Effector CD4-positive, alpha-beta T cell (primary cell): ENCODE data around the gene LPP.
A peak's percentile ranks its signal among the peaks of the same experiment; 100 is the strongest.

Source experiments
- DNase-seq: peaks from one replicate; pipeline ENCODE4 v3.0.0-alpha.2; 2020

The LPP gene

GRCh38 chr3:188305220-188305619, 151.3 kb downstream of the LPP start:
- DNase-seq = no peak

DNA sequence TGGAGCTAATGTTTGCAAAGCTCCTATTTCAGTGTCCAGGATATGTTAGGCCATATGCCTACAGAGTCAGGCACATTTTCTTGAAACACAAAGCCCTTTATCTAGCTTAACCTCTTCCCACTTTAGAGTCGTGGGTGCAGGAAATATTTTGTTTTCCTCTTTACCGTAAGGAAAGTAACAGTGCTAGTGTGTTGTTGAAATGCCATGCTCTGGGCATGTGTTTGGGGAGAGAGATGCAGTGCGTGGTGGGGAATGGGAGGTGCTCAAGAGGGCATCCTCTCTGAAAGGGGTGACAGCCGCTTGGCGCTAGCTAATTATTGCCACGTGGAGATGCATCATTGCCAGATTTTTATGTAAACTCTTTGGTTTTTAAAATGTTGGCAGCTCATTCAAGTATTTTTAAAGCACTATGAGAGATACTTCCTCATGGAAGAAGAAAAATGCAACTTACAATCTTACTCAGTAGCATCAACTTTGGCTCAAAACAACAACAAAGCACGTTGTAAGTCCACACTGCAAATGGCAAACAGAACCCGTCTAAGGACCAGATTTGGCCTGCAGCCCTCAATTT, 152.6 kb downstream of the LPP start:
- DNase-seq = no peak

GRCh38 chr3:188309437-188310269, 155.7 kb downstream of the LPP start:
- DNase-seq = no peak

DNA sequence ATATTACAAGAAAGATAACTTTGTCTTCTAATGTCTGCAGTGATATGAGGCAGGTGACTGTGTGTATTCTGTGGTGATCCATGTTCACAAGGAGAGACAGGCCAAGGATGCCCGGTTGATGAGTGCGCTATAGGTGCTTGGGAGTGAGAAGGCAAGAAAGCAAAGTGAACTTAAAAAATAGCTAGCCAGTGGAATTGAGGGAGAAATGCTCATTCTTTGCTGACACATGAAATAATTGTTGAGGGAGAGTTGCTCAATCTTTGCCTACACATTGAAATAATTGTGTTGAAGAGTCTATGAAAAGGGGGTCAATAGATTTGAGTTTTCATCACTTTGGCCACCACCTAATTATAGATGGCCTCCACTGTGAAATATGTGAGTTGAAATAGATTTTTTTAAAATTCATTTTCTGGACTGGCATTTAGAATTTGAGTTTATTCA, 156.3 kb downstream of the LPP start:
- no peak for DNase-seq

- no peak for DNase-seq
These were observed 161.6 kb downstream of the LPP start for GRCh38 chr3:188315553-188315952.

DNA sequence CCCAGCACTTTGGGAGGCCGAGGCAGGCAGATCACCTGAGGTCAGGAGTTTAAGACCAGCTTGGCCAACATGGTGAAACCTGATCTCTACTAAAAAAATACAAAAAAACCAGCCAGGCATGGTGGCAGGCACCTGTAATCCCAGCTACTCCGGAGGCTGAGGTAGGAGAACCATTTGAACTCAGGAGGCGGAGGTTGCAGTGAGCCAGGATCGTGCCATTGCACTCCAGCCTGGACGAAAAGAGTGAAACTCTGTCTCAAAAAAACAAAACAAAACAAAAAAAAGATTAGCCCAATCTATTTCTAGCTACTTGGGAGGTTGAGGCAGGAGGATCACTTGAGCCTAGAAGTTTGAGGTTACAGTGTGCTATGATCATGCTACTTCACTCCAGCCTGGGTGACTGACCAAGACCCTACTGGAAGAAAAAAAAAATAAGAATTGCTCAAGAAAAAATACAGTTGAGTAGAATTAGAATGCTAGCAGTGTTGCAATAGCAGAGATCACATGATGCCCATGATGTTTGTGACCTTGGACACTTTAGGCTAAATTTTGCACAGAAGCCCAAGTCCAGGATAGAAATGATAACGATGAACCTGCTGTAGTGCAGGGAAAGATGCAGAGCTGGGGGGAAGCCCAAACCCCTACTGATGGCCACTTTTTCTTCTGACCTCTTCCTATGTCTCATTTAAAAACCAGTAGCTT, 162.2 kb downstream of the LPP start:
- DNase-seq = no peak

GRCh38 chr3:188316723-188317070, 162.7 kb downstream of the LPP start:
- DNase-seq = no peak

DNA sequence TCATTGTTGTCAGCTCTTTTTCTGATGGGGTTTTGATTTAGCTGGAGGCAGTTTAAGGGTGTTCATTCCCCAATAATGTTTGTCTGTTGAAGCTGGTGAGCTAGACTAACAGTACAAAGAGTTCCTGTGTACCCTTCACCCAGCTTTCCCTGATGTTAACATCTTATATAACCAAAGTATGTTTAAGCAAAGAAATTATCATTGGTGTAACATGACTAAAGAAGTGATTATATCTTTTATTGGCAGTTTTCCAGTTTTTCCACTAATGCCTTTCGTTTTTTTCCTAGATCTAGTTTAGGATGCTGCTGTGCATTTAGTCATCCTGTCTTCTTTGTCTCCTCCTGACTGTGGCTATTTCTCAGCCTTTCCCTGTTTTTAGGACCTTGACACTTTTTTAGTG, 165.6 kb downstream of the LPP start:
- DNase-seq = no peak

DNA sequence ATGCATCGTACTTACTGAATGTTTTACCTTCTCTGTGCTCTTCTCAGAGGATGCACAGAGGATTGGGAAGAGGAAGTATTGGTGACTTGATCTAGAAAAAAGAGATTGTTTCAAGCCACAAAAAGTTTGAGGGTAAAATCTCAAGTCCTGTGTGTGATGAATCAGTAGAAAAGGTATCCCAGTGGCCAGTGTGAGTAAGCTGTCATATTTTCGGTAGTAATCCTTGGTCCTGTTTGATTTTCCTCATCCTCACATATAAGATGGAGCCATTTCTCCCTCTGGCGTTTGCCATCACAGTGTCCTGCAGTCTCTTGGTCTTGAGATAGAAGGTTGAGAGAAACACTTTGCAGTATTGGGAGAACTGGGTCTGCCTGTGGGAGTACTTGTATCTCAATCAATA, 166.8 kb downstream of the LPP start:
- DNase-seq = no peak

- no peak for DNase-seq
These were observed 167.3 kb downstream of the LPP start for GRCh38 chr3:188321258-188321657.

- DNase-seq = no peak
These were observed 168.4 kb downstream of the LPP start for GRCh38 chr3:188322135-188322887.

DNA sequence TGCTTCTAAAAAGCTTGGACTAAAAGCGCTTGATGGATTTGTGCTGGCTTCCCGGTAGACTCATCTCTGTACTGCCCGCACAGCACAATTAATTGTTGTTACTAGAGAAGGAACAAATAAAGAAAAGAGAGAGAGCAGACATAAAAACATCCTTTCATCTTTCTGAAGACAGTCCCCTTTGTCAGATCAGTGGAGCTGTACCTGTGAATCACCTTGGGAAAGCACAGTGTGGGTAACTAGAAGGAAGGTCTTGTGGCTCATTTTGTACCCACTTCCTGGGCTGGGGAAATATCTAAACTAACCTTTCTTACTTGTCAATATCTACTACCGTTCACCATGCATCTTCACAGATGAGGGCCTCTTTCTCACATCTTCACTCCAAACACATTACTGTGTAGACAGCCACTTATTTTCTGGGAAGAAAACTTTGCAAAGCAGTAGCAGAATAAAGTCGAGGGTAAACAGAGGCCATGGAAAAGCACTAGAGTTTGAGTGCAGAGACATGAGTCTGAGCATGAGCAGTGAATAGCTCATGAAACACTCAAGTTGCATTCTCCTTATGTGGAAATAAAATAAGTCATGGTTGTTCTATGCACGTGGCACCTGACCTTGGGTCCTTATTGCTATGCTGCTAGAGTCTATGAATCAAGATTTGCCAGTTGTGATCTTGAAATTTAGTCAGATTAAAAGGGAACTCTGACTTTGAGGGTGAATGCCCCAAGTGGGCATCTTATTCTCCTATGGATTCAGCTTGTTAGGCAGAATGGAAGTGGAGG, 169.3 kb downstream of the LPP start:
- DNase-seq = peak; percentile 21

GRCh38 chr3:188326111-188326510, 172.2 kb downstream of the LPP start:
- no peak for DNase-seq

GRCh38 chr3:188326968-188327367, 173.0 kb downstream of the LPP start:
- DNase-seq = no peak

DNA sequence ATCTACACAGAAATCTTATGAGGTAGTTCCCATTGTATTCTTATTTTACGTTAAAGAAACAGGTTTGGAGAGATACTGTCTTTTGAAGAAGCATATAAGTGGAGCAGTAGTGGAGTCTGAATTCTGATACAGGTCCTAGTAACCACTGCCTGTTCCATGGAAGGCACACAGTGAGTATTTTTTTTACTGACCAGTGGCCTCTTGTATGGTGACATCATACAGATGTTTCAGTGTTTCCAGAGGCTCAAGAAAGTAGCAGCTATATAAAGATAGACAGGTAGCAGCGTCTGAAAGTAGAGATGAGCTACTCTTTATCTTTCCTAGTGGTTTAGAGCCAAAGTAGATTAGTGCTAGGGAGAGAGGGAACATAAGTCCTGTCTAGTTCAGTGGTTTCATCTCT, 173.5 kb downstream of the LPP start:
- DNase-seq = no peak

DNA sequence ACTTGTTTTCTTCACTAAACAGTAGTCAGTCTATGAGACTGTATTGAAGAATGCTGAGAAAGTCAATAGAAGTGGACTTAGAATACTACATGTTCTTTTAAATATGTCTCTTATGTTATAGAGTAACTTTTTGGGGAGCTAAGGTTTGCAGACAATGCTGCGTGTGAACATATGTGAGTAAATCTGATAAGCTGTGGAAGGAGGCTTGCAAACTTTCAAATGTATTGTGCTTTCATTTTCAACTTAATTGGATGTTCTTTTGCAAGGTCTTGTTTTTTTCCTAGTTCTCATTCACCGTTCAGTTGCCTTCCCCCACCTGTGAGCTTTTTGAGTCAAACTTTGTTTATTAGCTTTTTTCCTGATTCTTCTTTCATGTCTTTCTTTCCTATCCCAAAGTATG, 176.2 kb downstream of the LPP start:
- no peak for DNase-seq

GRCh38 chr3:188331166-188331565, 177.2 kb downstream of the LPP start:
- DNase-seq = no peak

- no peak for DNase-seq
These were observed 178.1 kb downstream of the LPP start for GRCh38 chr3:188332085-188332484.

GRCh38 chr3:188335656-188336055, 181.7 kb downstream of the LPP start:
- no peak for DNase-seq

DNA sequence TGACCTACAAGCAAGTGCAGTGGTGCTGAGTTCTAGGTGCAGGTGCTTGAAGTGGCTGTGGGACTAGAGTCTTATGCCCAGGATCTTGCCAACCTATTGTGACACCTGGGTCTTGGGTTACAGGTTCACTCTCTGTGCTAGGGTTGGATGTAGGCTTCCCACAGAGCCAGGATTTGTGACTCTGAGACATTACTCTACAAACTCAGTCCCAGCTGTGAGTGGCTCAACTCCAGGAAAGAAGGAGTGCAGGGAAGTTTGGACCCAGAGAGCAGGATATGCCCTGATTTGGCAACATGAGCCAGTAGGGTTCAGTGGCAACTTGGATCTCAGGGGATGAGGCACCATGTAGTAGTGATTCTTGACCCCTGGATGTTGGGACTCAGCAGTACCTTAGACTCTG, 182.2 kb downstream of the LPP start:
- no peak for DNase-seq

DNA sequence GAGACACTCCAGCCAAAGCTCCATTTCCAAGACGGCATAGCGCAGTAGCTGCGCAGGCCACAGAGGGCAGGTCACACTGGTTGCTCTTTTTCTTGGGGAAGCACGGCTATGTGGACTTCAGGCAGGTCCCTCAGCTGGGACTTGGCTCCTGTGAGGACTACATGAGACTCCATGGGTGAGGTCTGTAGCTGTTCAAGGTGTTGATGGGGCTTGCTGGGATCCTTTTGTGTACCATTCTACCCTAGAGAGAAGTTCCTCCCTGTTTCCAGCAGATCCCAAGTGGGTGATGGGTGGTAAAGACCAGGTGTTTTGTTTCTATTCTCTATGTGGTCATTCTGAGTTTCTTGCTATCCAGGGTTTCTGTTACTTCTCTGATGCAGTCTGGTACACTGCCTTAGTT, 183.3 kb downstream of the LPP start:
- no peak for DNase-seq

DNA sequence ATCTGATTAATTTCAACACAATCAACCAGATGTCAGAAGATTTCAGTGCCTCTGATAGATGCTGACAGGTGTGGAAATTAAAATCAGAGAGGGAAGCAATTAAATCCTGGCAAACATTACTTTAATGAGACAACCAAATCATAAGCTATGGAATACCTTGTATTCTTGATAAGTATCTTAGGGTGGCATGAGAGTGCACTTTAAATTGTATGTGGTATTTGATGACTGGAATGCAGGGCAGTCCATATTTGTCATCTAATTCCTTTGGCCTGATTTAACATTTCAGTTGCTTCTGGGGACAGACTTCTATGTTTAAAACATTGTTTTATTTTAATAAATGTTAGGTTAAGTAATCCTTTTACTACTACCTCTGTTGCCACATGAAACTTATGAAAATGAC, 184.1 kb downstream of the LPP start:
- DNase-seq = no peak
